HEK293T (cell line): Measurements from ENCODE around the gene CRIM1.

ENCODE experiments used
- BHLHE40 ChIP-seq: fragments of 450-650 bp; IDR thresholded peaks from 2 replicates; pipeline ENCODE4 v1.6.1; 2016; ENCODE audit warnings: mild to moderate bottlenecking, moderate library complexity, borderline replicate concordance
- ELF4 ChIP-seq: fragments of 450-650 bp; IDR thresholded peaks from 2 replicates; pipeline ENCODE4 v1.6.1; 2017; ENCODE audit warnings: antibody characterized with exemption
- FOXA1 ChIP-seq: fragments of 450-650 bp; IDR thresholded peaks from 2 replicates; pipeline ENCODE4 v1.6.1; 2016; ENCODE audit warnings: mild to moderate bottlenecking
- NFRKB ChIP-seq: fragments of 450-650 bp; IDR thresholded peaks from 2 replicates; pipeline ENCODE4 v1.6.1; 2016; ENCODE audit warnings: mild to moderate bottlenecking, moderate library complexity
- SP1 ChIP-seq: fragments of 450-650 bp; IDR thresholded peaks from 2 replicates; pipeline ENCODE4 v1.6.1; 2017
- SUZ12 ChIP-seq: fragments of 450-650 bp; IDR thresholded peaks from 2 replicates; pipeline ENCODE4 v1.6.1; 2016; ENCODE audit warnings: mild to moderate bottlenecking
- TARDBP ChIP-seq: fragments of 450-650 bp; IDR thresholded peaks from 2 replicates; pipeline ENCODE4 v1.6.1; 2016

- TF ChIP-seq TARDBP (no peak), FOXA1 (no peak), SUZ12 (no peak), ELF4 (no peak), BHLHE40 (no peak), NFRKB (no peak), SP1 (no peak)
Measured at GRCh38 chr2:36338827-36339145, 16.8 kb upstream of the CRIM1 start.
